DOHH2 (cell line): ENCODE data around the gene JMJD6.

ENCODE experiments used
- EZH2phosphoT487 ChIP-seq: fragments of 200-600 bp; sonication (generic); IDR thresholded peaks from 2 replicates; pipeline ENCODE4 v1.6.1; 2017; ENCODE audit warnings: borderline replicate concordance, mild to moderate bottlenecking, antibody characterized with exemption, low read length, moderate library complexity, mixed read lengths
- TF ChIP-seq, protein P1 (sequence below): fragments of 200-600 bp; sonication (generic); IDR thresholded peaks from one replicate; pipeline ENCODE4 v1.5.1; 2014; ENCODE audit warnings: antibody characterized with exemption, mild to moderate bottlenecking, low read depth, low read length; ENCODE audit not compliant: poor library complexity, severe bottlenecking

DNA sequence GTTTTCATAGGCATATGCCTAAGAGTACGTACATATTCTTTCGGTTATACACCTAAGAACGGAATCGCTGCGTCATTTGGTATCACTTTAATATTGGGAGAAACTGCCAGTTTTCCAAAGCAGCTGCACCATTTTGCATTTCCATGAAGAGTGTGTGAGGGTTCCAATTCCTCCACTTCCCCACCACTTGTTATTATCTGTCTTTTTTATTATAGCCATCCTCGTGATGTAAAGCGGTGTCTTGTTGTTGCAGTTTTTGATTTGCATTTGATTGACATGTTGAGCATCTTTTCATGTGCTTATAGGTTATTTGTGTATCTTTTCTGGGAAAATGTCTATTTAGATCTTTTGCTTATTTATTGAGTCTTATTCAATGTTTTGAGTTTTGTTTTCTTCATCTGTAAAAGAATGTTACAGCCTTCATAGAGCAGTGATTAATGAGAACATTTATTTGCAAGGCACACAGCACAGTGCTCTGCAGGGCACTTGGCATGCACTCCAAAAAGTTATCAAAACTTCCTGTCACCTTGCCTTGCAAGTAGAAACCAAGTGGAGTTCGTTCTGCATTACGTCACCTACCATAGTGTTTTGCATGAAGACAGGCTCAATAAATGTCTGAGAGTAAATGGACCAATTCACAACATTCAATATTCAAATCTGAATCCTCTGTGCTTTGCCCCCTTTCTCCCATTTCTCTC, 56.2 kb downstream of the JMJD6 start:
- TF ChIP-seq, protein P1, sequence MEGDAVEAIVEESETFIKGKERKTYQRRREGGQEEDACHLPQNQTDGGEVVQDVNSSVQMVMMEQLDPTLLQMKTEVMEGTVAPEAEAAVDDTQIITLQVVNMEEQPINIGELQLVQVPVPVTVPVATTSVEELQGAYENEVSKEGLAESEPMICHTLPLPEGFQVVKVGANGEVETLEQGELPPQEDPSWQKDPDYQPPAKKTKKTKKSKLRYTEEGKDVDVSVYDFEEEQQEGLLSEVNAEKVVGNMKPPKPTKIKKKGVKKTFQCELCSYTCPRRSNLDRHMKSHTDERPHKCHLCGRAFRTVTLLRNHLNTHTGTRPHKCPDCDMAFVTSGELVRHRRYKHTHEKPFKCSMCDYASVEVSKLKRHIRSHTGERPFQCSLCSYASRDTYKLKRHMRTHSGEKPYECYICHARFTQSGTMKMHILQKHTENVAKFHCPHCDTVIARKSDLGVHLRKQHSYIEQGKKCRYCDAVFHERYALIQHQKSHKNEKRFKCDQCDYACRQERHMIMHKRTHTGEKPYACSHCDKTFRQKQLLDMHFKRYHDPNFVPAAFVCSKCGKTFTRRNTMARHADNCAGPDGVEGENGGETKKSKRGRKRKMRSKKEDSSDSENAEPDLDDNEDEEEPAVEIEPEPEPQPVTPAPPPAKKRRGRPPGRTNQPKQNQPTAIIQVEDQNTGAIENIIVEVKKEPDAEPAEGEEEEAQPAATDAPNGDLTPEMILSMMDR = no peak
- no peak for TF ChIP-seq EZH2phosphoT487
